Gastroesophageal sphincter (tissue), 4 donors: ENCODE results near the gene EPC1. TPM values are rescaled to one million over a fixed set of nuclear protein-coding genes. Genes with fewer than 3 reads are reported as not detected.
A peak's percentile ranks its signal among the peaks of the same experiment; 100 is the strongest.

Source experiments
- ATAC-seq: fragments of 150-250 bp; one replicate; pipeline ENCODE4 v1.9.1; 2016; ENCODE audit warnings: mild to moderate bottlenecking, moderate library complexity
- H3K27ac ChIP-seq, 4 donors: fragments of 200-600 bp; sonication (generic) in 3 of 4; 1 replicate in 3 of 4; 2 replicates in 1 of 4; pipeline ENCODE4 v1.5.1; 2016 to 2019
- H3K27me3 ChIP-seq: fragments of 200-600 bp; sonication (generic); one replicate; pipeline ENCODE4 v1.5.1; 2019
- H3K36me3 ChIP-seq, 2 donors: fragments of 200-600 bp; sonication (generic); one replicate each; pipeline ENCODE4 v1.5.1; 2019; ENCODE audit warnings: control low read depth in 1 of 2
- H3K4me1 ChIP-seq, 3 donors: fragments of 200-600 bp; sonication (generic); 1 replicate in 2 of 3; 2 replicates in 1 of 3; pipeline ENCODE4 v1.5.1; 2016 to 2019; ENCODE audit warnings: control low read depth in 2 of 3
- H3K4me3 ChIP-seq, 2 donors: fragments of 200-600 bp; sonication (generic); one replicate each; pipeline ENCODE4 v1.5.1; 2019; ENCODE audit warnings: mild to moderate bottlenecking in 1 of 2, moderate library complexity in 1 of 2
- H3K9me3 ChIP-seq, 3 donors: fragments of 200-600 bp; sonication (generic); one replicate each; pipeline ENCODE4 v1.5.1; 2017 to 2019; ENCODE audit warnings: control low read depth in 2 of 3
- EP300 ChIP-seq: sonication (generic); formaldehyde crosslinking; IDR thresholded peaks from one replicate; pipeline ENCODE4 v1.6.1; 2017; ENCODE audit warnings: antibody characterized with exemption, mild to moderate bottlenecking
- POLR2A ChIP-seq, 2 donors: fragments of 450-650 bp; IDR thresholded peaks; one replicate each; pipeline ENCODE4 v1.6.1; 2017; ENCODE audit warnings: antibody characterized with exemption in 2 of 2, mild to moderate bottlenecking in 2 of 2, moderate library complexity in 1 of 2
- POLR2AphosphoS5 ChIP-seq: sonication (generic); formaldehyde crosslinking; IDR thresholded peaks from one replicate; pipeline ENCODE4 v1.6.1; 2017; ENCODE audit warnings: antibody characterized with exemption
- WGBS, 2 donors: methylation state at CpG; one replicate each; pipeline ENCODE4 v1.1.5; 2018; ENCODE audit warnings: low coverage in 1 of 2; 5-methylcytosine and 5-hydroxymethylcytosine counted together
- total RNA-seq, 4 donors: library from RNA; depleted of rRNA; stranded (reverse); fragments of >200 nt; gene quantifications; one replicate each; pipeline ENCODE4 v1.1.0, GENCODE V29; 2016
- TF ChIP-seq, protein P1 (sequence below), 4 experiments: fragments of 200-600 bp in 2 of 4; fragments of 450-650 bp in 2 of 4; sonication (generic) in 1 of 4; IDR thresholded peaks; one replicate each; pipeline ENCODE4 v1.5.1; 2017 to 2019; ENCODE audit warnings: antibody characterized with exemption in 4 of 4, mild to moderate bottlenecking in 2 of 4, moderate library complexity in 2 of 4

EPC1 gene
- total RNA-seq, 4 donors from 2014 or later: 24.1 to 61.3 (median 32.3) TPM

DNA sequence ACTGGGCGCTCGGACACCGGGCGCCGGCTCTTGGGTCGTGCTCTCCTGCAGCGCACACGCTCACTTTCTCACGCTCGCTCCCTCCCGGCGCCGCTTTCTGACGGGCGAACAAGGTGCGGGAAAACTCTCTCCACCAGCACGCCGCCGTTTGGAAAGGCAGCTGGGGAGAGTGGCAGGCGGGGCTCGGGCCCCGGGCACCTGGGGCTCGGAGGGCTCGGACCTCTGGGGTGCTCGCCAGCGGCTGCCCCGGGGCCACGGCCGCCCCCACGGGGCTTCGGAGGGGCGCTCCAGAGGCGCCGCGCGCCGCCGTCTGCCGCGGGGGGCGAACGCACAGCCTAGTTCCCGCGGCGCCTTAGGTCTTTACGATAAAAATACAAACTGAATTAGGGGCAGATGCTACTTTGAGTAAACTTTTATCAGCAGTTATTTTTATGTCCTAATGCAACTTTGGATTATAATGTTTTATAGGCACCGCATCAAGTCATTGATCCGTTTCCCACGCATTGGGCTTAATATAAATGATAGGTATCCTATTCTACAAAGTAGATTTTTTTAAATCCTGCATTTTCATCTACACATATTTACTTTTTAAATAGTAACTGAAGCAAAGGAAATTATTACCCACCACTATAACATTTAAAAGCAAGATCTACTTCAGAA, 535 bp upstream of the EPC1 start:
- H3K36me3 ChIP-seq: no peaks in the 10 kb centered on the region
- no peaks in the 10 kb centered on the region for H3K27me3 ChIP-seq
- H3K9me3 ChIP-seq: no peaks in the 10 kb centered on the region
- WGBS, 2 donors: 0 to 9% methylated on average over 4 to 9 of the region's 49 CpGs
- TF ChIP-seq POLR2AphosphoS5: no peak
- TF ChIP-seq POLR2A (IDR thresholded peaks at IDR 0.05): no peak
- ATAC-seq: no peak
- peak overlapping the region; percentile 75 to 78 for H3K4me3 ChIP-seq
- peak overlapping the region; percentile 96 to 100 (median 98) for H3K27ac ChIP-seq
- peaks cover 3 to 79% (median 17%) of the 10 kb centered on the region in 3 donors for H3K4me1 ChIP-seq

DNA sequence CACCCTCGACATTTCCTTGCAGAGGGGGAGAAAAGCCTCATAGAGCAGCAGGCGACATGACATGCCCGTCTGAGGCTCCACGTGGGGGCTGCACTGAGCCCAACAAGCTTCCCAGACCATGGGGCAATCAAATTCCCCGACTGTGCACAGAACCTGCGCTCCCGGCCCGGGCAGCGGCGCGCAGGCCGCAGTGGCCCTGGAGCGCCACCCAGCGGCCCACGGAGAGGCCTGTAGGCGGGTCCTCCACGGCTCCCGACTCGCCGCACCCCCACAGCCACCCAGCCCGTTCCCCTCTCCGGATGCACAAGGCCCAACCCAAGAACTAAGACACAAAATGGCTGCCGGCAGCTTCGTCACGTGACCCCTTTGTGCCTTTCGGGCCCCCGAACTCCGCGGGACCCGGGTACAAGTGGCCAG, 816 bp downstream of the EPC1 start:
- Histone ChIP-seq H3K9me3 (no peaks in the 10 kb centered on the region), H3K4me3 (peak overlapping the region; percentile 75 to 78), H3K36me3 (no peaks in the 10 kb centered on the region), H3K4me1 (peaks cover 11 to 84% (median 27%) of the 10 kb centered on the region in 3 donors), H3K27ac (peak overlapping the region; percentile 96 to 100 (median 98)), H3K27me3 (no peaks in the 10 kb centered on the region)
- peak; percentile 95 for ATAC-seq
- WGBS, 2 donors: 0% methylated on average over 1 of the region's 30 CpGs; no CpG with 5 or more reads in 1 of the 2 donors
- TF ChIP-seq, protein P1, sequence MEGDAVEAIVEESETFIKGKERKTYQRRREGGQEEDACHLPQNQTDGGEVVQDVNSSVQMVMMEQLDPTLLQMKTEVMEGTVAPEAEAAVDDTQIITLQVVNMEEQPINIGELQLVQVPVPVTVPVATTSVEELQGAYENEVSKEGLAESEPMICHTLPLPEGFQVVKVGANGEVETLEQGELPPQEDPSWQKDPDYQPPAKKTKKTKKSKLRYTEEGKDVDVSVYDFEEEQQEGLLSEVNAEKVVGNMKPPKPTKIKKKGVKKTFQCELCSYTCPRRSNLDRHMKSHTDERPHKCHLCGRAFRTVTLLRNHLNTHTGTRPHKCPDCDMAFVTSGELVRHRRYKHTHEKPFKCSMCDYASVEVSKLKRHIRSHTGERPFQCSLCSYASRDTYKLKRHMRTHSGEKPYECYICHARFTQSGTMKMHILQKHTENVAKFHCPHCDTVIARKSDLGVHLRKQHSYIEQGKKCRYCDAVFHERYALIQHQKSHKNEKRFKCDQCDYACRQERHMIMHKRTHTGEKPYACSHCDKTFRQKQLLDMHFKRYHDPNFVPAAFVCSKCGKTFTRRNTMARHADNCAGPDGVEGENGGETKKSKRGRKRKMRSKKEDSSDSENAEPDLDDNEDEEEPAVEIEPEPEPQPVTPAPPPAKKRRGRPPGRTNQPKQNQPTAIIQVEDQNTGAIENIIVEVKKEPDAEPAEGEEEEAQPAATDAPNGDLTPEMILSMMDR (IDR thresholded peaks at IDR 0.05): peak; percentile 86 to 99 (median 98)
- TF ChIP-seq EP300 (no peak), POLR2AphosphoS5 (peak; percentile 83), POLR2A (IDR thresholded peaks at IDR 0.05) (peak in 1 of 2 donors; percentile 37)

DNA sequence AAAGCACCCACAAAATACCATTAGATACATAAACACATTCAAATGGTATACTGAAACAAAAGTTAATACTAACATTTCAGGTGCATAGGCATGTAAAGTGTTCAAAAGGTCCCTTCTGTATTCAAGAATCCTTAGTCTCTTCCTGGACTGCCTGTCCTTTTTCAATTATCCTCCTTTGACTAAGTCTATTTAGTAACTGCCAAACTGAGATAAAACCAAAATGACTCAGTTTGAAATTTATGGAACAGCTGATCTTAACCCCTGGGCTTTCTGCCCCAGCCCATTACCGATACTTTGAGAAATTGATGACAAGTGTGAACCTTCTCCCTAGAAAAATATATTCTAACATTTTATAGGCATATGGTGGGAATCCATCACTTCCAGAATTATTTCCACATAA, 5.4 kb downstream of the EPC1 start:
- 25 to 75% methylated on average over 1 of the region's 1 CpG for WGBS, 2 donors
- no peak for TF ChIP-seq POLR2AphosphoS5
- TF ChIP-seq EP300: no peak
- TF ChIP-seq, protein P1 (IDR thresholded peaks at IDR 0.05): no peak
- TF ChIP-seq POLR2A (IDR thresholded peaks at IDR 0.05): no peak
- no peak overlapping the region for H3K4me3 ChIP-seq
- ATAC-seq: no peak
- no peak overlapping the region for H3K27ac ChIP-seq
- no peaks in the 10 kb centered on the region for H3K36me3 ChIP-seq
- no peaks in the 10 kb centered on the region for H3K9me3 ChIP-seq
- peaks cover 23 to 90% (median 44%) of the 10 kb centered on the region in 3 donors for H3K4me1 ChIP-seq
- H3K27me3 ChIP-seq: no peaks in the 10 kb centered on the region

DNA sequence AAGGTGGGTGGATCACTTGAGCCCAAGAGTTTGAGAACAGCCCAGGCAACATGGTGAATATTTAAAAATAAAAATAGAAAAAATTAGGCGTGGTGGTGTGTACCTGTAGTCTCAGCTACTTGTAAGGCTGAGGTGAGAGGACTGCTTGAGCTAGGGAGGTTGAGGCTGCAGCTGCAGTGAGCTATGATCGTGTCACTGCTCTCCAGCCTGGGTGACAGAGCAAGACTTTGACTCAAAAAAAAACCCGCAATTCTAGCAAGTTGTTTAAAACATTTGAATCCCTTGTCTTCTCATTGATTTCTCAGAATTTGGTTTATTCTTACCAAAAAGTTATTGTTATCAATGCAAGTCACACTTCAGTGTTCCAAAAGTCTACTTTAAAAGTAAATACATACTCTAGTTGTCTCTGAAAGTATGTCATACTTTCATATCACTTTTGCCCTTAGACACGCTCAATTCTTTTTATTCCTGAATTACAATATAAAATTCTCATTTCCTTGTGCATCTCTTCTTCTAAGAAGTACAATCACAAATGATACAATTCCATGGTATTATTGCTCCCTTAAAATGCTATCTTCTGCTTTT, 6.3 kb downstream of the EPC1 start:
- no peak for ATAC-seq
- no peak for TF ChIP-seq POLR2AphosphoS5
- no peak for TF ChIP-seq POLR2A (IDR thresholded peaks at IDR 0.05)
- TF ChIP-seq, protein P1 (IDR thresholded peaks at IDR 0.05): no peak
- TF ChIP-seq EP300: no peak
- no peaks in the 10 kb centered on the region for H3K27me3 ChIP-seq
- H3K36me3 ChIP-seq: no peaks in the 10 kb centered on the region
- peaks cover 24 to 99% (median 49%) of the 10 kb centered on the region in 3 donors for H3K4me1 ChIP-seq
- H3K4me3 ChIP-seq: no peak overlapping the region
- no peak overlapping the region for H3K27ac ChIP-seq
- no peaks in the 10 kb centered on the region for H3K9me3 ChIP-seq
- WGBS, 2 donors: 45 to 54% methylated on average over 4 of the region's 4 CpGs

DNA sequence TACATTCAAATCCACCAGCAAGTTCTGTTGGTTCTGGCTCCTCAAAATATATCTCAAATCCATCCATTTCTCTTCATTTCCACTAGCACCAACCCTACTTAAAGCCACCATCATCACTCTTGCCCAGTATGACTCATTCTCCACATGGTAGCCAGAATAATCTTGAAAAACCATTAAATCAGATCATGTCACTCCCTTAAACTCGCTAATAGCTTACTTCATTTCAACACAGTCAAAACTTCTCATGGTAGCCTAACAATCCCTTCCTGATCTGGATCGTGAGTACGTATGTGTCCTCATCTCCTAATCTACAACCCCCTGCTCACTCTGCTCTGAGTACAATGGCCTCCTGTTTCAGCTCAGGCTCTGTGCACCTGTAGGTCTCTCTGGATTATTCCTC, 8.7 kb downstream of the EPC1 start:
- TF ChIP-seq POLR2AphosphoS5 (no peak), POLR2A (IDR thresholded peaks at IDR 0.05) (no peak), EP300 (no peak)
- TF ChIP-seq, protein P1 (IDR thresholded peaks at IDR 0.05): no peak
- Histone ChIP-seq H3K36me3 (no peaks in the 10 kb centered on the region), H3K9me3 (no peaks in the 10 kb centered on the region), H3K4me3 (no peak overlapping the region), H3K4me1 (peaks cover 37 to 100% (median 52%) of the 10 kb centered on the region in 3 donors), H3K27me3 (no peaks in the 10 kb centered on the region), H3K27ac (no peak overlapping the region)
- 85% methylated on average over 3 of the region's 3 CpGs for WGBS, 2 donors
- ATAC-seq: no peak
